Suppressor macrophage (primary cell): ENCODE results near the gene PTPN20.

Experiments
- DNase-seq, 4 experiments: peaks; one replicate each; pipeline ENCODE4 v3.0.0-alpha.2; 2020 to 2022

Gene PTPN20

GRCh38 chr10:47035171-47035818, 124.1 kb downstream of the PTPN20 start:
- DNase-seq, result no peak

- no peak for DNase-seq
These were observed 124.7 kb downstream of the PTPN20 start for GRCh38 chr10:47035819-47036337.

GRCh38 chr10:47036771-47037170, 125.5 kb downstream of the PTPN20 start:
- DNase-seq, result no peak

GRCh38 chr10:47037654-47038425, 126.6 kb downstream of the PTPN20 start:
- DNase-seq, result no peak

GRCh38 chr10:47038881-47039561, 127.8 kb downstream of the PTPN20 start:
- no peak for DNase-seq

GRCh38 chr10:47039562-47039913, 128.3 kb downstream of the PTPN20 start:
- no peak for DNase-seq

DNA sequence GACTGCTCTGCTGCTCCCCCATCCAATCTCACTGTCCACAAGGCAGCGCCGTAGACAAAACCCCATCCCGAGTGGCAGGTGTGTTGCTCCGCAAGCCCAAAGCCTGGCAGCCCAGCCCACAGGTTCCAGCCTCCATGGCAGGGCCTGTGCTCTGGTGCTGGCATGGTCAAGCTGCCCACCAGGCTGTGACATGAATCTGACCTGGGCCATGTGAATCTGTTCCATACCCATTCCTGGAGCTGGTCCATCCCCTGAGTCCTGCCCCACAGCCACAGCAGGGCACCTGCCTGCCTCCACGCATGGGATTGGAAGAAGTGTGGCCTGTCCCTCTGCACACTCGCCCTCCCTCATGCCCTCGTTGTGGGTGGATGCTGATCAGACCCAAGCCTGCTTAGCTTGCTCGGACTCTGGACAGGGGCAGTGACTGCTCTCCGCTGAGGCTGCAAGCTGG, 128.8 kb downstream of the PTPN20 start:
- no peak for DNase-seq

DNA sequence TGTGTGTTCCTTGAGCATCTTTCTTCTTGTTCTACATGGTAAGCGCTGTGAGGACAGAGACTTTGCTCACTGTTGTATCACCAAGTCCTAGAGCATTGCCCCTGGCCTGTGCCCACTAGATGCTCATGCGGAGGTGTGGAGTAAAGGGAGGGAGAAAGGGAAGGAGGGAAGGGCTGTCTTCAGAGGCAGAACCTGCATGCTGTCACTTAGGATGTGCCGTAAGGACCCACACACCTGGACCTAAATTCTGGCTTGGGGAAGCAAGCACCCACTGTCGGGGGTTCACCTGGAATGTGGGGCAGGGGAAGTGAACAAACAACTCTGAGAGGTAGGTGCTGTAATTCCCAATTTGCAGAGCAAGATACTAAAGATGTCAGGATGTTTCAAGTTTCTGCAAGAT, 129.5 kb downstream of the PTPN20 start:
- no peak for DNase-seq

DNA sequence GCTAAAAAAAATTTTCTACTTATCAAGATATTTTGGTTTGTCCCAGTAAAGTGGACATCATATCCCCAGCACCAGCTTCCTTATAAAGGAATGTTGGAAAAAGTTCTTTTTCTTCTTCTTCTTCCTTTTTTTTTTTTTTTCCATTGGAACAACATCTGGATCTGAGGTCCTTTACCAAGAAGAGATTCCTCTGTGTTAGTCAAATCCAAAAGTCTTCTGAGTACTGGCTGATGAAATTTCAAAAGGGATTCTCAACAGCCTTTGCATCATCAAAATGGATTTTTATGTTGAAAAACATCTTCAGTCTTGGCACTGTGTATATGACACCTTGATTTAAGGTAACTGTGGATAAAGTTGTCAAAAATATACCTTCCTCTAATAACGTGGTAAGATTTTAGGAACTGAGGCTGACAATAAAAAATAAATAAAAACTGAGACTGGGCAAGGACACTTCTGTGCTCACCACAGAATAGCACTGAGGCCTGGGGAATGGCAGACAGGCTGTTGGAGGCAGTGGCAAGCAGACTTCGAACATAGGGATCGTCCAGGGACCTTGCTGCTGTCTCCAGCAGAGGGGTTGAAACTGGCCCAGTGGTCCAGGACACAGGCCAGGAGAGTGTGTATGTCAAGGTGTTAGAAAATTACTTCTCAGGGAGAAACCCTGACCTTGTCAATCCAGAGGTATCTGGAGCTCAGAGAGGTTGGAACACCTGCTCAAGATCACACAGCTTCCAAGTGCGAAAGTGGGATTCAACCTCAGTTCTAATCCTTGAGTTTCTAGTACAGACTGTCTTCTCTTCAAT, 130.4 kb downstream of the PTPN20 start:
- no peak for DNase-seq

DNA sequence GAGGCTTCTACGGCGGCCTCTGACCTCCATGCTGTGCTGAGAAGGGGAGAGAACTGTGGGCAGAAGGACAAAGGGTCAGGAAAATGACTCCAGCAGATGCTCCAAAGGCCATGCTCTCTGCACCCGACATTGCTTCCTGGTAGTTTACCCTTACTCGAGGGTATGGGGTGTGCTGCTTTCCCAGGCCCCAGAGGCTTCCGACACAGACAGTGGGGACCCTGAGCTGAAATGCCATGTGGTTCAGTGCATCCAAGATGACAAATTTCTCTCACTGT, 130.9 kb downstream of the PTPN20 start:
- DNase-seq, result no peak

DNA sequence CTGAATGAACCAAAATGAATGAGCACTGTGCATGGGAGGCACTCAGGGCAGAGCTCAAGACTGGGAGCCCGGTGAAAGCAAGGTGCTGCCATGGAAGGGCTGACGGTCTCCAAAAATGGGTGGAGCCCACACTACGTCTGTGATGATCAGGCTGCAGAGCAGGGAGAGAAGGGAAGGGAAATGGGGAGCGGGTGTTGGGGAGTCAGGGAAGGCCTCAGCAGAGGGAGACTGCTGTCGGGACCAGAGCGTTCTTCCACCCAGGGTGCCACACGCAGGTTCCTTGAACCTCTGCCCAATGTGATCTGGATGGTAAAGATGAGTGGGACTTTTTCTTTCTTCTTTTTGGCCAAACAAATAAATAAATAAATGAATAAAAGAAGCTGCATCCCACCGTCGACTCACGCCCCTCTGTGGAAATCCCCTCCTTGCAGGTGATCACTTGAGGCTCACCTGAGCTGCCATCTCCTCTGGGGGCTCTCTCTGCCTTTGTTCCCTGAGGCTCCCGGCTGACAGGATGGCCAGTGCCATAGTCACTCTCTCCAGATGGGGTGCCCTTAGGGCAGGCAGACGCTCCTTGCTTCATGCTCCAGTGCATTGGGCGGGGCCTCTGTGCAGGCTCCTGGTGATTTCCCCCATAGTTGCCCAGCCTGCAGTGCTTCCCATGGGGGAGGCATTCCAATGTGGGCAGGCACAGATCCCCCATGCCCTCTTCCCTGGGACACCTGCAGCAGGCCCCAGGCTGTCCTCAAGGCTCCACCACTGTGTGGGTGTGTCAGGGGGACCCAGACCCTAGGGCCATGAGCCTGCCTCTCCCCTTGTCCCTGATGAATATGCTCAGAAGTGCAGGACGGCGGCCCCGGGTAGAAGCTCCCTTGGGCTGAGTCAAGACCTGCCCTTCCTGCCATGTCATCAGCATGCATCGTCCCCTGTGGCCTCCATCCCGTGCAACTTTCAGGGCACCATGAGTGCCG, 131.8 kb downstream of the PTPN20 start:
- DNase-seq, result no peak

DNA sequence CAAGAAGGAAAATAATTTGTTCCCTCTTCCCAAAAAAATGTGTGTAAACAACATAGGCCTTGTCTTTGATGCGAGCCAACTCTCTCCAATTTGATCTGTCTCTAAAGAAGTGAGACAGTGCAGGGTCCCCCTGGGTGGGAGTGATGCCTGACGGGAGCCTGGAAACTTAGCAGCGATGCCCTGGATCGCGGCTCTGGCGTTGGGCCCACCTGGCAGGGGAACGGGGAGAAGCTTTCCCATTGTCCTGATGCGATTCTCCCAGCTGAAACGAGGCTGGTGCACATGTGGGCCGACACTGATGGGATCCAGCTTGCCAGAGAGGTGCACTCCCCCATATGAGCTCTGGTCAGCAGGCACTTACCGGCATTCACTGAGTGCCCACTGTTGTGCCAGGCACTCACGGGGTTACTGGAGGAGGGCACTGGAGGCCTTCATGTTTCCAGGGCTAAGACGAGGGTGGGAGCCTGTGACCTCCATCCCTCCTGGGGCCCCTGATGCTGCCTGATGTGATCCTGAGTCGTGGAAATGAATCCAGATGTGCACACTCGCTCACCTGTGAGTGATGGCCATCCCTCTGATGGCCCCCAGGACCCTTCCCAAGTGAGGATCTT, 132.8 kb downstream of the PTPN20 start:
- DNase-seq, result no peak

GRCh38 chr10:47044741-47045140, 133.5 kb downstream of the PTPN20 start:
- no peak for DNase-seq

GRCh38 chr10:47045331-47045861, 134.2 kb downstream of the PTPN20 start:
- no peak for DNase-seq

DNA sequence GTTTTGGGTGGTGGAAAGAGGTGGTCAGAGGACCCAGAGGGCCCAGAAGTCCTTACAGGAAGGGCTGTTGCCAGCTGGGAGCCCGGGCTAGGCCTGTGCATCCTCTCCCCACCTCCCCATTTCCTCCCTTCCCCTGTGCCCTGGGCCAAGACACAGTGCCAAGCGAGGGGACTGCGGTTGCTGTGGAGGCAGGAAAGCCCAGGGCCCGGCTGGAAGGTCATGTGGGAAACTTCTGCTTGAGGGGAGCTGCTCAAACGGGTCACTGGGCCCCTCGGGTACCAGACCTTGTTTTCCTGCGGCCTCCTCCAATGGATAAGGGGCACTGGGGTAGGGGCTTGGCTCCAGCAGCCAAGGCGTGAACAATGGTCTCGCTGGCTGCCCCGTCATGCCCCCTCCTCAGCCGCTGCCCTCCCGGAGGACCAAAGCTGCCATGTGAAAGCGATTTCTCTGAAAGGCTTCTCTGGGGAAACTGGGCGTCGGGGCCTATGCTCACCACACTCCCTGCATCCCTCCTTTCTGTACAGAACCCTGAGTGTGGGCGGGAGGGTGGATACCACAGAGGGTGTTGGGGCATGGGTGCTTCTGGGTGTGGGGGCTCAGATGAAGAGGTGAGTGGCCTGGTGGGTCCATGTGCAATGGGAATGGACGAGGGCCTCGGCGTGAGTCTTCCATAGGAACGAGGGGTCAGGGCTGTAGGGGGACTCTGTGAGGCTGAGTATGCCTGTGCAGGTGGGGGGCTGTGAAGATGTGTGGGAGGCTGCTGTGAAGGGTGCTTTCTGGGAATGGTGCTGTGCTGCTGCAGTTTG, 135.3 kb downstream of the PTPN20 start:
- no peak for DNase-seq

DNA sequence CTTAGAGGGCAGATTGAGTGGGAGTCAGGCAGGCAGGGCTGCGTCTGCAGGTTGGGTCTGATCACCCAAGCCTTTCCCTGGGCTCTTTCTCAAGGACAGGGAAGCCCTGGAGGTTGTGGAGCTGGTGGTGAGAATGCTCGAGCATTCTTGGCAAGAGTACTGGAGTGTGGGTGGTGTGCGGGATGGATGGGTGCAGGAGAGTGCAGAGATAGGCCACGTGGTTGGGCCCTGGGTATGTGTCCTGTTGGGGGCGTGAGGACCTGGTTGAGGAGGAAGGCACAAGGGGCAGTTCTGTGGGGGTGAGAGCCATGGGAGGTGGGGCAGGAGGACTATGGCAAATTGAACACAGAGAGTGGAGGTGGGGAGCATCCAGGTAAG, 135.9 kb downstream of the PTPN20 start:
- DNase-seq, result no peak

GRCh38 chr10:47047577-47048525, 136.6 kb downstream of the PTPN20 start:
- peak; percentile 82 to 93 (median 90) for DNase-seq

GRCh38 chr10:47048526-47048905, 137.3 kb downstream of the PTPN20 start:
- peak; percentile 13 to 55 (median 36) for DNase-seq
